NOMO-1 (cell line): ENCODE results near the gene HS2ST1.

Source experiments
- DNase-seq, 2 experiments: peaks; one replicate each; lab custom pipeline; 2025; ENCODE audit not compliant: unreplicated experiment in 2 of 2; lab: John Stamatoyannopoulos, UW

HS2ST1 gene

GRCh38 chr1:87104945-87105344 is 190.5 kb downstream of the HS2ST1 start:
- no peak for DNase-seq

GRCh38 chr1:87106144-87106543 is 191.7 kb downstream of the HS2ST1 start:
- DNase-seq, result no peak

GRCh38 chr1:87106867-87107266 is 192.4 kb downstream of the HS2ST1 start:
- DNase-seq, result no peak

- no peak for DNase-seq
Observed at GRCh38 chr1:87108228-87108627, 193.8 kb downstream of the HS2ST1 start.

GRCh38 chr1:87108814-87109411 is 194.5 kb downstream of the HS2ST1 start:
- DNase-seq, result no peak

- no peak for DNase-seq
Observed at GRCh38 chr1:87111659-87112371, 197.4 kb downstream of the HS2ST1 start.

- DNase-seq, result no peak
Observed at GRCh38 chr1:87113313-87113712, 198.9 kb downstream of the HS2ST1 start.

GRCh38 chr1:87115317-87115890 is 201.0 kb downstream of the HS2ST1 start:
- no peak for DNase-seq

- DNase-seq, result no peak
Observed at GRCh38 chr1:87115891-87116290, 201.5 kb downstream of the HS2ST1 start.

GRCh38 chr1:87117761-87118368 is 203.4 kb downstream of the HS2ST1 start:
- no peak for DNase-seq

- DNase-seq, result no peak
Observed at GRCh38 chr1:87119541-87120140, 205.2 kb downstream of the HS2ST1 start.

- no peak for DNase-seq
Observed at GRCh38 chr1:87120779-87121178, 206.3 kb downstream of the HS2ST1 start.

GRCh38 chr1:87121711-87122163 is 207.3 kb downstream of the HS2ST1 start:
- DNase-seq, result no peak

- DNase-seq, result no peak
Observed at GRCh38 chr1:87122243-87122642, 207.8 kb downstream of the HS2ST1 start.

- no peak for DNase-seq
Observed at GRCh38 chr1:87123610-87124009, 209.2 kb downstream of the HS2ST1 start.

- no peak for DNase-seq
Observed at GRCh38 chr1:87126886-87127505, 212.6 kb downstream of the HS2ST1 start.

GRCh38 chr1:87127581-87127980 is 213.1 kb downstream of the HS2ST1 start:
- no peak for DNase-seq

GRCh38 chr1:87129038-87129437 is 214.6 kb downstream of the HS2ST1 start:
- no peak for DNase-seq

- no peak for DNase-seq
Observed at GRCh38 chr1:87129606-87130005, 215.2 kb downstream of the HS2ST1 start.

GRCh38 chr1:87130438-87130837 is 216.0 kb downstream of the HS2ST1 start:
- DNase-seq, result no peak

GRCh38 chr1:87131809-87132283 is 217.4 kb downstream of the HS2ST1 start:
- peak; percentile 62 to 77 for DNase-seq
